ENCODE measurements around the gene PPP4R1.

PPP4R1 gene

GRCh38 chr18:9655232-9655767 lies 40.9 kb upstream of the PPP4R1 start:
- no peaks in the 10 kb centered on the region for H3K27me3 ChIP-seq (ENCODE audit: insufficient read depth, insufficient read length)
- TF ChIP-seq YY1 (IDR thresholded peaks at IDR 0.05; ENCODE audit: insufficient read depth, insufficient read length) (no peak), ZNF274 (IDR thresholded peaks at IDR 0.05; ENCODE audit: low read depth, low read length) (no peak), SUZ12 (IDR thresholded peaks at IDR 0.05; ENCODE audit: extremely low read depth, insufficient read depth, insufficient read length) (no peak)

GRCh38 chr18:9653390-9653789 lies 39.0 kb upstream of the PPP4R1 start:
- no peaks in the 10 kb centered on the region for H3K27me3 ChIP-seq (ENCODE audit: insufficient read depth, insufficient read length)
- no peaks in the 10 kb centered on the region for H3K36me3 ChIP-seq (ENCODE audit: insufficient read depth, insufficient read length, low read length)
- H3K4me3 ChIP-seq (ENCODE audit: insufficient read length, low read depth): no peak overlapping the region
- H3K9ac ChIP-seq (ENCODE audit: insufficient read length, low read depth): no peak overlapping the region
- no peak for TF ChIP-seq SUZ12 (IDR thresholded peaks at IDR 0.05; ENCODE audit: extremely low read depth, insufficient read depth, insufficient read length)
- TF ChIP-seq YY1 (IDR thresholded peaks at IDR 0.05; ENCODE audit: insufficient read depth, insufficient read length): no peak
- no peak for TF ChIP-seq ZNF274 (IDR thresholded peaks at IDR 0.05; ENCODE audit: low read depth, low read length)
- DNase-seq (ENCODE audit: low read depth, low spot score): no peak
- H3K9me3 ChIP-seq (ENCODE audit: insufficient read depth, low read length): no peaks in the 10 kb centered on the region
- no peaks in the 10 kb centered on the region for H3K4me1 ChIP-seq (ENCODE audit: insufficient read depth, insufficient read length)

More at GRCh38 chr18:9655232-9655767, 40.9 kb upstream of the PPP4R1 start:
- no peaks in the 10 kb centered on the region for H3K4me1 ChIP-seq (ENCODE audit: insufficient read depth, insufficient read length)
- no peaks in the 10 kb centered on the region for H3K9me3 ChIP-seq (ENCODE audit: insufficient read depth, low read length)
- H3K4me3 ChIP-seq (ENCODE audit: insufficient read length, low read depth): no peak overlapping the region
- no peak for DNase-seq (ENCODE audit: low read depth, low spot score)
- no peaks in the 10 kb centered on the region for H3K36me3 ChIP-seq (ENCODE audit: insufficient read depth, insufficient read length, low read length)
- no peak overlapping the region for H3K9ac ChIP-seq (ENCODE audit: insufficient read length, low read depth)

GRCh38 chr18:9649164-9649540 lies 34.8 kb upstream of the PPP4R1 start:
- no peak for DNase-seq (ENCODE audit: low read depth, low spot score)
- no peak overlapping the region for H3K9ac ChIP-seq (ENCODE audit: insufficient read length, low read depth)
- H3K4me1 ChIP-seq (ENCODE audit: insufficient read depth, insufficient read length): no peaks in the 10 kb centered on the region
- TF ChIP-seq SUZ12 (IDR thresholded peaks at IDR 0.05; ENCODE audit: extremely low read depth, insufficient read depth, insufficient read length) (no peak), YY1 (IDR thresholded peaks at IDR 0.05; ENCODE audit: insufficient read depth, insufficient read length) (no peak), ZNF274 (IDR thresholded peaks at IDR 0.05; ENCODE audit: low read depth, low read length) (no peak)
- H3K4me3 ChIP-seq (ENCODE audit: insufficient read length, low read depth): no peak overlapping the region
- no peaks in the 10 kb centered on the region for H3K36me3 ChIP-seq (ENCODE audit: insufficient read depth, insufficient read length, low read length)
- no peaks in the 10 kb centered on the region for H3K9me3 ChIP-seq (ENCODE audit: insufficient read depth, low read length)
- no peaks in the 10 kb centered on the region for H3K27me3 ChIP-seq (ENCODE audit: insufficient read depth, insufficient read length)

GRCh38 chr18:9648431-9649163 lies 34.2 kb upstream of the PPP4R1 start:
- H3K4me3 ChIP-seq (ENCODE audit: insufficient read length, low read depth): no peak overlapping the region
- no peak overlapping the region for H3K9ac ChIP-seq (ENCODE audit: insufficient read length, low read depth)
- H3K4me1 ChIP-seq (ENCODE audit: insufficient read depth, insufficient read length): no peaks in the 10 kb centered on the region
- TF ChIP-seq YY1 (IDR thresholded peaks at IDR 0.05; ENCODE audit: insufficient read depth, insufficient read length) (no peak), ZNF274 (IDR thresholded peaks at IDR 0.05; ENCODE audit: low read depth, low read length) (no peak), SUZ12 (IDR thresholded peaks at IDR 0.05; ENCODE audit: extremely low read depth, insufficient read depth, insufficient read length) (no peak)
- H3K9me3 ChIP-seq (ENCODE audit: insufficient read depth, low read length): no peaks in the 10 kb centered on the region
- DNase-seq (ENCODE audit: low read depth, low spot score): no peak
- no peaks in the 10 kb centered on the region for H3K27me3 ChIP-seq (ENCODE audit: insufficient read depth, insufficient read length)
- H3K36me3 ChIP-seq (ENCODE audit: insufficient read depth, insufficient read length, low read length): no peaks in the 10 kb centered on the region

DNA sequence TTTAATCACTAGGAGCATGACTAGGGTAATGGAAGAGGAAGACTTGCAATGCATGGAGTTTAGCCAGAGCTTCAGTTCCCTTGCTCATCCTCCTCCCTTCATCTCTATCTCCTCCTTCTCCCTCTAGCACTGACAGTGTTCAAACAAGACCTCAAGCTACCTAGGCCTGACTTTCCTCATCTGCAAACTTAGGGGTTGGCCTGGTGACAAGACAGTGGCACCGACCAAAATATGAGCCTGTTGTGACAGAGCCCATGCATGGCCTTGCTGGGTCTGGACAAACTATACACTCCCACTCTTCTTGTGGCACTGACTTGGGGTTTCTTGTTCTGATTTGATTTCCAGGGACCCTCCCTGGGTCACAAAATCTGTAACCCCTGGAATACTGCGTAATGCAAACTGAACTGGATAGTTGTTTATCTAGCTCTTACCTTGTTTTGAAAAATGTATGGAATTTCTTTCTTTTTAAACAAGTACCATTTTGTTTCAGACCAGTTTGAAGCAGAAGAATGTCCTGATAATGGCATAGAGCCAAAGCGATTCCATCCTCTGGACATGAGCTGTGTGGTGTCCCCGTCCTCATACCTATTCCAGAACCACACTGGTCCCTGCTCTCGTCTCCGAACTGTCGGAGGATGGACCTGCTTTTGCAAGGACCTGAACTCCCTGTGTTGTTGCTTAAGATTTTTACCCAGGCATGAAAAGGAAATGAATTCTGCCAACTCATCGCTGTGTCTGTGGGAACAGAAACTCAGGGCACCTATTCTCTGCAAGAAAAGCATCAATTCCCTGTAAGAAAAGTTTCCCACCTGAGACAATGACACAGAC lies 33.4 kb upstream of the PPP4R1 start:
- Histone ChIP-seq H3K4me1 (ENCODE audit: insufficient read depth, insufficient read length) (no peaks in the 10 kb centered on the region), H3K9ac (ENCODE audit: insufficient read length, low read depth) (no peak overlapping the region), H3K4me3 (ENCODE audit: insufficient read length, low read depth) (no peak overlapping the region), H3K9me3 (ENCODE audit: insufficient read depth, low read length) (no peaks in the 10 kb centered on the region), H3K27me3 (ENCODE audit: insufficient read depth, insufficient read length) (no peaks in the 10 kb centered on the region), H3K36me3 (ENCODE audit: insufficient read depth, insufficient read length, low read length) (no peaks in the 10 kb centered on the region)
- no peak for DNase-seq (ENCODE audit: low read depth, low spot score)
- no peak for TF ChIP-seq ZNF274 (IDR thresholded peaks at IDR 0.05; ENCODE audit: low read depth, low read length)
- TF ChIP-seq YY1 (IDR thresholded peaks at IDR 0.05; ENCODE audit: insufficient read depth, insufficient read length): no peak
- TF ChIP-seq SUZ12 (IDR thresholded peaks at IDR 0.05; ENCODE audit: extremely low read depth, insufficient read depth, insufficient read length): no peak

- Histone ChIP-seq H3K27me3 (ENCODE audit: insufficient read depth, insufficient read length) (no peaks in the 10 kb centered on the region), H3K4me1 (ENCODE audit: insufficient read depth, insufficient read length) (no peaks in the 10 kb centered on the region), H3K9ac (ENCODE audit: insufficient read length, low read depth) (no peak overlapping the region), H3K36me3 (ENCODE audit: insufficient read depth, insufficient read length, low read length) (no peaks in the 10 kb centered on the region), H3K4me3 (ENCODE audit: insufficient read length, low read depth) (no peak overlapping the region), H3K9me3 (ENCODE audit: insufficient read depth, low read length) (no peaks in the 10 kb centered on the region)
- TF ChIP-seq SUZ12 (IDR thresholded peaks at IDR 0.05; ENCODE audit: extremely low read depth, insufficient read depth, insufficient read length) (no peak), YY1 (IDR thresholded peaks at IDR 0.05; ENCODE audit: insufficient read depth, insufficient read length) (no peak), ZNF274 (IDR thresholded peaks at IDR 0.05; ENCODE audit: low read depth, low read length) (no peak)
- peak; percentile 78 for DNase-seq (ENCODE audit: low read depth, low spot score)
Measured at GRCh38 chr18:9643549-9643948, 29.2 kb upstream of the PPP4R1 start.
